ENCODE measurements around the gene PPP1R8. TPM values are rescaled to one million over a fixed set of nuclear protein-coding genes. Genes with fewer than 3 reads are reported as not detected.
"Not testable (repeated sequence)": the region's sequence is repeated elsewhere in the genome, so short reads cannot be mapped to it uniquely, and the experiment has no call there.

The PPP1R8 gene
- total RNA-seq, 1 experiment from 2014 or later: 44.6 TPM

GRCh38 chr1:27865821-27866220 lies 35.2 kb downstream of the PPP1R8 start:
- DNase-seq (ENCODE audit: low read depth): no peak
- in situ Hi-C loops (cut with HindIII; ENCODE audit: low pct_unique_long_range_greater_than_20kb, low sequenced_read_pairs): no loop called here

GRCh38 chr1:27868556-27868931 lies 38.0 kb downstream of the PPP1R8 start:
- no peak for DNase-seq (ENCODE audit: low read depth)
- in situ Hi-C loops (cut with HindIII; ENCODE audit: low pct_unique_long_range_greater_than_20kb, low sequenced_read_pairs): no loop called here

- in situ Hi-C loops (cut with HindIII; ENCODE audit: low pct_unique_long_range_greater_than_20kb, low sequenced_read_pairs): no loop called here
- DNase-seq (ENCODE audit: low read depth): no peak
Observed at GRCh38 chr1:27868932-27869718, 38.5 kb downstream of the PPP1R8 start.

- in situ Hi-C loops (cut with HindIII; ENCODE audit: low pct_unique_long_range_greater_than_20kb, low sequenced_read_pairs): no loop called here
- no peak for DNase-seq (ENCODE audit: low read depth)
Observed at GRCh38 chr1:27869719-27870085, 39.1 kb downstream of the PPP1R8 start.

GRCh38 chr1:27871076-27871475 lies 40.5 kb downstream of the PPP1R8 start:
- DNase-seq (ENCODE audit: low read depth); in situ Hi-C loops (cut with HindIII; ENCODE audit: low pct_unique_long_range_greater_than_20kb, low sequenced_read_pairs): not testable (repeated sequence)

- in situ Hi-C loops (cut with HindIII; ENCODE audit: low pct_unique_long_range_greater_than_20kb, low sequenced_read_pairs): no loop called here
- DNase-seq (ENCODE audit: low read depth): peak; percentile 22
Observed at GRCh38 chr1:27872059-27872801, 41.6 kb downstream of the PPP1R8 start, which contains the start of gene THEMIS2. Gene THEMIS2 (plus strand): TSS chr1:27872544. CDS start chr1:27872572, 28 bp downstream.

GRCh38 chr1:27872802-27873551 lies 42.4 kb downstream of the PPP1R8 start:
- in situ Hi-C loops (cut with HindIII; ENCODE audit: low pct_unique_long_range_greater_than_20kb, low sequenced_read_pairs): no loop called here
- DNase-seq (ENCODE audit: low read depth): no peak

GRCh38 chr1:27873671-27874384 lies 43.2 kb downstream of the PPP1R8 start:
- in situ Hi-C loops (cut with HindIII; ENCODE audit: low pct_unique_long_range_greater_than_20kb, low sequenced_read_pairs): no loop called here
- no peak for DNase-seq (ENCODE audit: low read depth)

- in situ Hi-C loops (cut with HindIII; ENCODE audit: low pct_unique_long_range_greater_than_20kb, low sequenced_read_pairs): no loop called here
- no peak for DNase-seq (ENCODE audit: low read depth)
Observed at GRCh38 chr1:27876341-27877114, 45.9 kb downstream of the PPP1R8 start.

GRCh38 chr1:27877115-27877416 lies 46.5 kb downstream of the PPP1R8 start:
- DNase-seq (ENCODE audit: low read depth): no peak
- in situ Hi-C loops (cut with HindIII; ENCODE audit: low pct_unique_long_range_greater_than_20kb, low sequenced_read_pairs): no loop called here

GRCh38 chr1:27878039-27878438 lies 47.5 kb downstream of the PPP1R8 start:
- DNase-seq (ENCODE audit: low read depth): no peak
- in situ Hi-C loops (cut with HindIII; ENCODE audit: low pct_unique_long_range_greater_than_20kb, low sequenced_read_pairs): no loop called here

- in situ Hi-C loops (cut with HindIII; ENCODE audit: low pct_unique_long_range_greater_than_20kb, low sequenced_read_pairs): no loop called here
- no peak for DNase-seq (ENCODE audit: low read depth)
Observed at GRCh38 chr1:27878787-27879335, 48.3 kb downstream of the PPP1R8 start.

- DNase-seq (ENCODE audit: low read depth): no peak
- in situ Hi-C loops (cut with HindIII; ENCODE audit: low pct_unique_long_range_greater_than_20kb, low sequenced_read_pairs): no loop called here
Observed at GRCh38 chr1:27879374-27880082, 48.9 kb downstream of the PPP1R8 start.

- in situ Hi-C loops (cut with HindIII; ENCODE audit: low pct_unique_long_range_greater_than_20kb, low sequenced_read_pairs): no loop called here
- DNase-seq (ENCODE audit: low read depth): no peak
Observed at GRCh38 chr1:27882543-27882903, 51.9 kb downstream of the PPP1R8 start.

GRCh38 chr1:27883536-27883935 lies 53.0 kb downstream of the PPP1R8 start:
- in situ Hi-C loops (cut with HindIII; ENCODE audit: low pct_unique_long_range_greater_than_20kb, low sequenced_read_pairs): no loop called here
- DNase-seq (ENCODE audit: low read depth): no peak

GRCh38 chr1:27884006-27884954 lies 53.7 kb downstream of the PPP1R8 start:
- in situ Hi-C loops (cut with HindIII; ENCODE audit: low pct_unique_long_range_greater_than_20kb, low sequenced_read_pairs): no loop called here
- no peak for DNase-seq (ENCODE audit: low read depth)

Measured in Caki2 (cell line).